HepG2 (cell line): Measurements from ENCODE around the gene B4GALT1. TPM values are rescaled to one million over a fixed set of nuclear protein-coding genes. Genes with fewer than 3 reads are reported as not detected.

Source experiments
- ARID5B ChIP-seq: IDR thresholded peaks from 2 replicates; pipeline ENCODE4 v1.4.0; 2020; ENCODE audit warnings: mild to moderate bottlenecking, missing genetic modification reagents
- LCORL ChIP-seq, 2 experiments: fragments of 450-650 bp in 1 of 2; sonication (generic) in 1 of 2; formaldehyde crosslinking in 1 of 2; IDR thresholded peaks; 2 replicates each; pipeline versions ENCODE4 v1.5.0 to v1.6.1; 2017 to 2020; ENCODE audit warnings: antibody characterized with exemption in 1 of 2, missing genetic modification reagents in 1 of 2
- MTERF4 ChIP-seq: sonication (generic); formaldehyde crosslinking; IDR thresholded peaks from 2 replicates; pipeline ENCODE4 v1.8.0; 2023; ENCODE audit warnings: mild to moderate bottlenecking, missing genetic modification reagents
- RNF219 ChIP-seq: sonication (generic); formaldehyde crosslinking; IDR thresholded peaks from 2 replicates; pipeline ENCODE4 v1.5.0; 2020; ENCODE audit warnings: mild to moderate bottlenecking, missing genetic modification reagents
- SETDB1 ChIP-seq: sonication (generic); formaldehyde crosslinking; IDR thresholded peaks from 2 replicates; pipeline ENCODE4 v1.5.1; 2020; ENCODE audit warnings: missing genetic modification reagents, mild to moderate bottlenecking, borderline replicate concordance
- SP4 ChIP-seq: sonication (generic); formaldehyde crosslinking; IDR thresholded peaks from 2 replicates; pipeline ENCODE4 v1.8.1; 2023; ENCODE audit warnings: mild to moderate bottlenecking, missing genetic modification reagents
- SRY ChIP-seq: sonication (generic); formaldehyde crosslinking; IDR thresholded peaks from 2 replicates; pipeline ENCODE4 v1.8.0; 2022; ENCODE audit warnings: mild to moderate bottlenecking, missing genetic modification reagents
- STAT6 ChIP-seq: sonication (generic); formaldehyde crosslinking; IDR thresholded peaks from 2 replicates; pipeline ENCODE4 v1.4.0; 2020; ENCODE audit warnings: missing genetic modification reagents, mild to moderate bottlenecking, borderline replicate concordance
- TRIM24 ChIP-seq: sonication (generic); formaldehyde crosslinking; IDR thresholded peaks from 2 replicates; pipeline ENCODE4 v1.8.0; 2022; ENCODE audit warnings: mild to moderate bottlenecking, missing genetic modification reagents
- ZNF557 ChIP-seq: sonication (generic); formaldehyde crosslinking; IDR thresholded peaks from 2 replicates; pipeline ENCODE4 v1.4.0; 2020; ENCODE audit warnings: missing genetic modification reagents
- ZNF589 ChIP-seq: sonication (generic); formaldehyde crosslinking; conservative IDR thresholded peaks from 2 replicates; pipeline ENCODE4 v1.8.0; 2022; ENCODE audit warnings: mild to moderate bottlenecking, moderate library complexity, missing genetic modification reagents
- ZNF652 ChIP-seq: IDR thresholded peaks from 2 replicates; pipeline ENCODE4 v1.6.1; 2016; ENCODE audit warnings: low read depth, borderline replicate concordance
- ZNF7 ChIP-seq: IDR thresholded peaks from 2 replicates; pipeline ENCODE4 v1.6.1; 2016; ENCODE audit warnings: missing biosample characterization, missing genetic modification reagents
- ZNF746 ChIP-seq: sonication (generic); formaldehyde crosslinking; IDR thresholded peaks from 2 replicates; pipeline ENCODE4 v1.8.0; 2022; ENCODE audit warnings: mild to moderate bottlenecking, missing genetic modification reagents
- ZUFSP ChIP-seq: sonication (generic); formaldehyde crosslinking; IDR thresholded peaks from 2 replicates; pipeline ENCODE4 v1.9.0; 2021; ENCODE audit warnings: missing genetic modification reagents, mild to moderate bottlenecking, borderline replicate concordance
- ZZZ3 ChIP-seq: sonication (generic); formaldehyde crosslinking; IDR thresholded peaks from 2 replicates; pipeline ENCODE4 v1.4.0; 2020; ENCODE audit warnings: missing genetic modification reagents, mild to moderate bottlenecking, borderline replicate concordance
- polyA plus RNA-seq, 8 experiments: library from polyadenylated mRNA; depleted of rRNA in 3 of 8; stranded (reverse) in 7 of 8; unstranded in 1 of 8; fragments of >200 nt; fragmentation: Illumina TruSeq in 4 of 8; extraction: Trizol in 4 of 8; gene quantifications; 2 replicates each; pipeline versions ENCODE4 v1.2.1 to v1.2.3, GENCODE V29; 2011 to 2016; ENCODE audit warnings: low read depth in 4 of 8, missing spikeins in 1 of 8, mixed read lengths in 1 of 8; ENCODE audit not compliant: insufficient read depth in 1 of 8
- total RNA-seq, 5 experiments: library from RNA; depleted of rRNA; stranded (reverse); fragments of >200 nt; fragmentation: Illumina TruSeq; extraction: Trizol; gene quantifications; 2 replicates each; pipeline ENCODE4 v1.2.3, GENCODE V29; 2016; ENCODE audit warnings: low read depth in 1 of 5

The B4GALT1 gene
- total and polyA plus RNA-seq, 2 of the 13 experiments (the other 11 are each of a cell fraction or from before 2014, with no cell fraction given): 15.7 to 33.5 TPM

- TF ChIP-seq MTERF4 (CRISPR knock-in tag) (no peak), ZZZ3 (CRISPR knock-in tag) (0 out of 2 replicates have a peak, but pooled peaks have one; percentile 76), ZNF746 (CRISPR knock-in tag) (peak; percentile 68; the same call in 1 of the 2 replicates), LCORL (IDR thresholded peaks at IDR 0.05) (no peak), LCORL (CRISPR knock-in tag; IDR thresholded peaks at IDR 0.05) (peak; percentile 98), SP4 (CRISPR knock-in tag) (peak; percentile 76; the same call in 1 of the 2 replicates), SETDB1 (CRISPR knock-in tag) (no peak), ZUFSP (no peak), ZNF589 (no peak), TRIM24 (no peak), SRY (CRISPR knock-in tag) (peak; percentile 57; the same call in 1 of the 2 replicates), ZNF557 (CRISPR knock-in tag) (no peak; the same call in 1 of the 2 replicates), ZNF652 (CRISPR knock-in tag) (no peak), ARID5B (CRISPR knock-in tag) (peak; percentile 95), RNF219 (no peak), STAT6 (CRISPR knock-in tag) (peak; percentile 70; the same call in 1 of the 2 replicates), ZNF7 (no peak)
These were observed 27.5 kb downstream of the B4GALT1 start (continued) for GRCh38 chr9:33139421-33140228.
